NCI-H748 treated with DMSO at 0.1 percent for 48 hours (cell line): ENCODE data around the gene ZNF593.

Experiments used
- DNase-seq: peaks from one replicate; lab custom pipeline; 2025; lab: John Stamatoyannopoulos, UW

Gene ZNF593

DNA sequence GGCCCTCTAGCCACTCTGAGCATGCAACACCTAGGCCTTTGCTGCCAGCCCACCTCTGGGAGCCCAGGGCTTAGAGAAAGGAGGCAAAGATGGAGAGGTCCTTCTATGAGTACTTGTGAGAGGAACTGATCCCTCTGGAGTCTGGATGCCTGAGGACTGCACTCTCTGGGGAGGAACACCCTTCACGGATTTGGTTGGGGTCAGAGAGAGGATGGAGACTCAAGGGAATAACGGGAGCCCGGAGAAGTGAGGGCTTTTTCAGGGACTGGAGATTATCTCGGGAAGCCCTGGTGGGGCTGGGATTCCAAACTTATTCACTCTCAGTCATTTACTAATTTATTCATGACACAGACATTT lies 532 bp upstream of the ZNF593 start:
- DNase-seq, result no peak

GRCh38 chr1:26170472-26170821 lies 739 bp downstream of the ZNF593 start:
- no peak for DNase-seq

DNA sequence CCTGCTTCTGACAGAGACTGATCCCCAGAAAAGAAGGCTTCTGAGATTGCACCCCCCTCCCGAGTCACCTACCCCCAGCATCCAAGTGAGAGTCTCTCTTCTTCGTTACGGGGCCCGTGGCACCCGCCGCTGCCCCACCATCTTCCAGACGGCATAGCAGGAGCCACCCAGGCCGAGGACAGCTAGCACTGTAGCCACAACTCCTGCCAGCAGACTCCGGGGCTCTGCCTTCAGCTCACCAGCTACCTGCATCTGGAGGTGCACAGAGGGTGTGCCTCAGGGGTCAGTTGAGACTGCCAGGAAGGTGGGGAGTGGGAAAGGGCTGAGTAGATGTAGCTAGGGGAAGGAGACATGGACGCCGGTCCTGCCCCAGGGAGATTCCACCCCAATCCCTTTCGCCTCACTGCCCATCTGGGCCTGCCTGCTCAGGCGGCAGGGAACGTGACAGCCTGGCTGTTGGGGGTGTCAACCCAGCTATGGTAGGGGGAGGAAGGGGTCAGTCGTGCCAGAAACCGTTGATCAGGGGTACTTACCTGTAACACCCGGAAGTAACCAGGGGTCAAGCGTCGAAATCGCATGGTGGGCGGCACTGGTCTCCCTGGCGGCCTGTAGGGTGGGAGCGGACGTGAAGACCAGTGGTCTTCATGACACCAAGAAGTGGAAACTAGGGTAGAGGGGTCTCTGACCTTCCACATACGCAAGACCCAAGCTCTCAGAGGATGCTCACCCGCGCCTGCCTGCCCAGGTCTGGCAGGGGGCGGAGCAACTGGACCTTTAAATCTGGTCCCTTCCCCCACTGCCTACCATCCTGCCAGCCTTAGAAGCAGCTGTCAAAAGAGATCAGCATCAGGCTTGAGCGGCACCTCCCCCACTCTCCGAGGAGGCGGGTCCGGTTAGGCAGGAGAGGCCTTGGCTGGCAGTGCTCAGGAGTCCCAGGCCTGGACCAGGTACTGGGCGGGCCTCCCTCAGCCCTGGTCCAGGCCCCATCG lies 1.7 kb downstream of the ZNF593 start, which contains the start of gene ZNF593OS:
Gene ZNF593OS, minus strand, starts transcription at position 749 of the 989 bp plus-strand sequence. Its CDS starts 171 bp downstream, at position 578.
- no peak for DNase-seq

DNA sequence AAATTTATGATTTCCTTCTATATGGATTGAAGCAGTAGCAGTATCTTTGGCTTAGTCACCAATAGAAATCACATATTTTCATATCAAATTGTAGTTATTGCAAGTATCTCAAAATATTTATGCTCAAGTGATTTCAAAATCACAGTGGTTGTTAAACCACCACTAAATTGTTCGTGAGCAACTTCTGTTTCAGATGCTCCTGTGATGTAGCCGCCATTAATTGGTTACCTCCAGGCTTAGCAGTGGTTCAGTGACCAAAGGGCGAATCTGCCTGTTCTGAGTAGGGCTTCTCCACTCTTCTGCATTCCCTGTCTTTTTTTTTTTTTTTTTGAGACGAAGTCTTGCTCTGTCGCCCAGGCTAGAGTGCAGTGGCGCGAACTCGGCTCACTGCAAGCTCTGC lies 5.6 kb downstream of the ZNF593 start:
- no peak for DNase-seq

DNA sequence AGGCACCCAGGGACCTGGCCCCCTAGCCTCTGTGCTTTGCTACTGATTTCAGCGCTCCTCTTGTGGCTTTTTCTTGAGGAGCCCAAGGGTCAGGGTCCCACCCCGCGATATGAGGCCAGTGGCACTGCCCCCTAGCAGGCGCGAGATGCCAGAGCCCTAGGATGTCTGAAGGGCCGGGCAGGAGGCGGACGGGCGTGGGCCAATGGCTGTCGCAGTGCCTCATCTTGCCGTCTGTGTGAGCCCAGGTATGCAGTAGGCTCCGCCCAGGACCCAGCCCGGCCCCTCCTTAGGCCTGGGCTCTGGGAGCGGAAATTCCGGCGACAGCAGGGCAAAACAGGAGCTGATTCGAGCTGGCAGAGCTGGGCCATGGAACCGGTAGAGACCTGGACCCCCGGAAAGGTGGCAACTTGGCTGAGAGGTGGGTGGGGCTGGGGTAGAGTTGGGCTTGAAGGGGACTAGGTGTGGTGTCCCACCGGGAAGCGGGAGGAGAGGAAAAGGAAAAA lies 7.5 kb downstream of the ZNF593 start, which contains the start of gene CNKSR1:
Gene CNKSR1, plus strand, starts transcription at position 310 of the 503 bp plus-strand sequence. Its CDS starts 57 bp downstream, at position 367.
- DNase-seq, result no peak

GRCh38 chr1:26180010-26180506 lies 10.3 kb downstream of the ZNF593 start:
- DNase-seq, result no peak

- DNase-seq, result no peak
These were observed 12.1 kb downstream of the ZNF593 start for GRCh38 chr1:26181586-26182382.

DNA sequence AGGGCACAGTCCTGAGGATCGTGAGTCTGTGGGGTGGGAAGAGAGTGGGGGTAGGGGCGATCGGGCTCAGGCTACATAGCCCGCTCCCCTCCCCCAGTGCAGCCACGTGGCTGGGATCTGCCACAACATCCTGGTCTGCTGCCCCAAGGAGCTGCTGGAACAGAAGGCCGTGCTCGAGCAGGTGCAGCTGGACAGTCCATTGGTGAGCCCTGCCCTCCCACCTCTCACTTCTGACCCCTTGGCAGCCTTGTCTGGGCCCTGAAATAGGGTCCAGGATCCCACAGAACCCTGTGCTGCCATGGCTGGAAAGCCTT lies 12.6 kb downstream of the ZNF593 start:
- DNase-seq, result no peak

DNA sequence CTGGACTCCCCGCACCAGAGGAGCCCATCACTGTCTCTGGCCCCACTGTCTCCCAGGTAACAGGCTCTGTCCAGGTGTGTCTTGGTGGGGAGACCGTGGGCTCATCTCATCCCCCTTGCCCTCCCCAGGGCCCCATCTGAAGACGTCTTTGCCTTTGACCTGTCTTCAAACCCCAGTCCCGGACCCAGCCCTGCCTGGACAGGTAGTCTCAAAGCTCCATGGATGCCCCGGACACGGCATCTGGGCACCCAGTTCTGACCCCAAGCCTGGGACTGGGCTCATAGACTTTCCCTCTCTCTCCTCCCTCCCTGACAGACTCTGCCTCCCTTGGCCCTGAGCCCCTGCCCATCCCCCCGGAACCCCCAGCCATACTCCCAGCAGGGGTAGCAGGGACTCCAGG lies 14.4 kb downstream of the ZNF593 start:
- DNase-seq, result no peak

DNA sequence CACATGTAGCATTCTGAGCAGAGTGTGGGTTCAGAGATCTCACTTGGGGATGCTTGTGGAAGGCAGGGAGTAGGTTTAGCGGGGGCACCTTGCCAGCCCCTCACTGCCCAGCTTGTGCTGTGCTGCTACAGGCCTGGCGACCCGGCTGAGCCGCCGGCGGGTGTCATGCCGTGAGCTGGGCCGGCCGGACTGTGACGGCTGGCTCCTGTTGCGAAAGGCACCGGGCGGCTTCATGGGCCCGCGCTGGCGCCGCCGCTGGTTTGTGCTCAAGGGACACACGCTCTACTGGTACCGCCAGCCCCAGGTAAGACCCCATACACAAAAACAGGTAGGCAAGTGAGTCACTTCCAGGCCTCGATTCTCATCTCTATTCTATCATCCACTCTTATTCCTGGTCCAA lies 15.2 kb downstream of the ZNF593 start:
- no peak for DNase-seq

DNA sequence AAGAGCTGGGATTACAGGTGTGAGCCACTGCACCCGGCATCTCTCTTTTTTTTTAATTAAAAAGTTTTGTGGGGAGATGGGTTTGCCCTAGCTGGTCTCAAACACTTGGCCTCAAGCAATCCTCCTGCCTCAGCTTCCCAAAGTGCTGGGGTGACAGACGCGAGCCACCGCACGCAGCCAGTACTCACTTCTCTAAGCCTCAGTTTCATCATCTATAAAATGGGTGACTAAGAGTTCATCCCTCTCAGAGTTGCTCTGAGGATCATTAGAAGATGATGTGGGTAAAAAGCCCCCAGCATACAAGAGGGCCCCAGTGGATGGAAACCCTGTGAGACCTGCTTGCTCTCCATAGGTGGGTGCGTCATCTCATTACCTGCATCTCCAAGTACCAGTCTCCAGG lies 18.2 kb downstream of the ZNF593 start:
- DNase-seq, result no peak

DNA sequence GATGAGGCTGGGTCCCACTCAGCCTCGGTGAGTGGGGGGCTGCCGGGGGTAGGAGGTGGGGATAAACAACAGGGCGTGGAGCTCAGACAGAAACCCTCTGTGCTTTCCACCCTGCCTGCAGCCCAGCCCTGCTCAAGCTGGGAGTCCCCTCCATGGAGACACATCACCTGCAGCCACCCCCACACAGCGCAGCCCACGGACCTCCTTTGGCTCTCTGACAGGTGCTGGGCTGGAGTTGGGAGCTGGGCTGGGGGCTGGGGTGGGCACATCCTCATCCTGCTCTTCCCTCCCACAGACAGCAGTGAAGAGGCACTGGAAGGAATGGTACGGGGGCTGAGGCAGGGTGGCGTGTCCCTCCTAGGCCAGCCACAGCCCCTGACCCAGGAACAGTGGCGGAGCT lies 18.8 kb downstream of the ZNF593 start:
- DNase-seq, result no peak

- DNase-seq, result no peak
These were observed 19.6 kb downstream of the ZNF593 start for GRCh38 chr1:26189331-26189730.

GRCh38 chr1:26189751-26190275 lies 20.1 kb downstream of the ZNF593 start:
- DNase-seq, result no peak

DNA sequence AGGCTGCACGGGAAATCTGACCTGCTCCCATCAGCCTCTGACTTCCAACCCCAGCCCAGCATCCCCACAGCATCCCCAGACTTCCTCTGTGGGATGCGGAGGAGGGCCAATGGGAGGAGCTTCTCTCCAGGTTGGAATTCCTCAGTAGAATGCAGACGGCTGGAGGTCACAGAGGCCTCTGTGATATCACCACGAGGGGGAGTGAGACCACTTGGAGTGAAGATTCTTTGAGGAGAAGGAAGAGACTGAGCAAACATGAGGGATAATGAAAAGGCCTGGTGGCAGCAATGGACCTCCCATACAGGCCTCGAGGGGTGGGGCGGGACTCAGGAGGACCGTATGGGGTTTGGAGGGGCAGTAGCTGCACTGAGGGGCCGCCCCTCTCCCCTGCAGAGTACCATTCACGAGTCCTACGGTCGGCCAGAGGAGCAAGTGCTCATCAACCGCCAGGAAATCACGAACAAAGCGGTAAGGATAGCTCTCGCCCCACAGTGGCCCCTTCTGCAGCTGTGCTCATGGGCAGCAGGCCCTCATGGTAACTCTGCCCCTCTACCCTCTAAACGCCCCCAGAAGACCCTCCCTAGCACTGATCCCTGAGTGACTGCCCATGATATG lies 20.8 kb downstream of the ZNF593 start, which contains the start of gene CATSPER4:
Gene CATSPER4, plus strand, starts transcription at position 230 of the 615 bp plus-strand sequence. Its CDS starts 26 bp downstream, at position 256.
- no peak for DNase-seq

DNA sequence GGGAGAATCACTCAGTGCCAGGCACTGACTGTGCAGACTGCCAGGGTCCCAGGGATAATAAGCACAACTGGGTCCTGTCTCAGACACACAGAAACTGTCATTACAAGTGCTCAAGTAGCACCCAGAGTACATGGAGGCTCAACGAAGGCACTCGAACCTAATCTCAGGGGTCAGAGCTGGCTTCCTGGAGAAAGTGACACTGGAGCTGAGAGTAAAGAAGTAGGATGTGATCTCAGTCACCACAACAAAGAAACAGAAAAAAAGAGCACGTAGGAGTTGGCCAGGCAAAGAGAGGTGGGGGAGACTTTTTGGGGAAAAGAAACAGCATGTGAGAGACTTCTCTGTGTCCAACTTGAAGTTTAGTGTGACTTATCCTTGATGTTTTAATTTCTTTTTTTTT lies 22.0 kb downstream of the ZNF593 start:
- DNase-seq, result no peak

GRCh38 chr1:26195805-26196204 lies 26.1 kb downstream of the ZNF593 start:
- DNase-seq, result no peak

- no peak for DNase-seq
These were observed 27.6 kb downstream of the ZNF593 start for GRCh38 chr1:26197301-26197700.

DNA sequence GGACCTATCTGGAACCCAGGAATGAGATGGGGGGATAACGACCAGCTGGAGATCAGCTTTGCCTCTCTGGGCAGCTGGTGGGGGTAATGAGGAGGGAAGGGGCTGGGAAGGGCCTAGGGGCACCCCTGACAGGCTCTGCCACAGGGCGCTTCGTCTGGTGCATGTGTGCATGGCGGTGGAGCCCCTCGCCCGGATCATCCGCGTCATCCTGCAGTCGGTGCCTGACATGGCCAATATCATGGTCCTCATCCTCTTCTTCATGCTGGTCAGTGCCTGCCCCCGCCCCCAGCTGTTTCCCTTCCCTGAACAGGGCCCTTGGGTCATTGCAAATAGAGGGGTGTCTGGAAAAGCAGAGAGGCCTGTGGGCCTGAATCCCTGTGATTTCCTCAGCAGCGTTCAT lies 28.1 kb downstream of the ZNF593 start:
- DNase-seq, result no peak

DNA sequence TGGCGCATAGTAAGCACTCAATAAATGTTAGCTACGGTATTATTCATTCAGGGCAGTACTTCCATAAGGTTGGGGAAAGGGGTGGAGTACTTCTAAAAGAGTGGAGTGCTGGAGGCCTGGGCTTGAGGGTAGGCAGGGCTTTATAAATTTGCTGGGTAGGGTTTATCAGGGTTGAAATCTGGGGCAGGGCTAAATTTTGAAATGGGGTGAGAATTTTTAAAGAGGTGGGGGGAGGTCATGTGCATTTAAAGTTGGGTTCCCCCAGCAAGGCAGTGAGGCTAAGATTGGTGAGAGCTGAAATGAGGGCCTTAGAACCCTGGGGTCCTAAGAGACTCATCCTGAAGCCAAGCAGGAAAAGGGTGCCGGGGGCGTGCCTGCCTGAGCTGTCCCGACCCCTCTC lies 30.7 kb downstream of the ZNF593 start:
- DNase-seq, result no peak

DNA sequence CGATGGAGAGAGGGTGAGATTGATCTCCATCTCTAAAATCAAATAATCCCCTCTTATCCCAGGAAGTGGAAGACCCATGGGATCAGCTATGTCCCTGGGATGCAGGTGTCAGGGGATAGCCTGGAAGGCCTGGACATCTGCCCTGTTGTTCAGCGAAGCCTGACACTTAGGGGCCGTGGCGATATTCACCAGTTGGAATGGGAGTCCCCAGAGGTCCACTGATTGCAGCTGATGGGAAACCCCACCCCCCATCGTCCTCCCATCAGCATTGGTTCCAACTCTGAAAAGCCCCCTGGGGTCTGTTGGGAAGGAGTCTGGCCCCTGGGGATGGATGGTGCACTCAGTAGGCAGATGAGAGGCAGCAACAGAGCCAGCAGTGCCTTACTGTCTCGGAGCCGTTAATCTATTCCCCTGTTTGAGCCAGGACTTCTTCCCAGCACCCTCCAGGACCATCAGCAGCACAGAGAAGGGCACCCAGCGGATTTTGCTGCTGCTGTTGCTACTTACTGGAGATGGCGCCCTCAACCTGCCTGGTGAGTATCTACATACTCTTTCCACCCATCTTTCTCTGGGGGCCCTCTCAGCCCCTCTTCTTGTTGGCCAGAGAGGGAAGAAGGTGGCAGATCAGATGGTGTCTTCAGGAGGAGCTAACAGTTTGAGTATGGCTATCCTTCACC lies 34.1 kb downstream of the ZNF593 start:
- no peak for DNase-seq
